ENCODE measurements around the gene EMC8. TPM values are rescaled to one million over a fixed set of nuclear protein-coding genes. Genes with fewer than 3 reads are reported as not detected.

Gene EMC8
- total and polyA plus RNA-seq, 2 experiments from 2014 or later, result 51.1 to 69.4 TPM

- Histone ChIP-seq H4K20me1 (replicated peaks; ENCODE audit: insufficient read depth) (no peaks in the 10 kb centered on the region), H3K4me3 (no peak overlapping the region), H3F3A (replicated peaks; ENCODE audit: low read depth) (no peaks in the 10 kb centered on the region), H3K4me2 (no peak overlapping the region), H3K27me3 (ENCODE audit: insufficient read depth) (no peaks in the 10 kb centered on the region), H3K9me2 (ENCODE audit: insufficient read depth) (no peaks in the 10 kb centered on the region), H3K79me2 (replicated peaks; ENCODE audit: insufficient read depth) (no peaks in the 10 kb centered on the region), H3K4me1 (ENCODE audit: insufficient read depth) (no peaks in the 10 kb centered on the region), H2AFZ (no peak overlapping the region), H3K27ac (ENCODE audit: low read depth) (no peak overlapping the region), H3K36me3 (ENCODE audit: insufficient read depth) (no peaks in the 10 kb centered on the region)
- Mint-ChIP-seq H3K27me3 (ENCODE audit: insufficient read depth, low read depth, poor library complexity) (peaks cover 14% of the 10 kb centered on the region), H3K9me3 (peaks cover 4% of the 10 kb centered on the region), H3K27ac (no peak overlapping the region), H3K4me3 (no peak overlapping the region), H3K4me1 (no peaks in the 10 kb centered on the region), H3K36me3 (ENCODE audit: low read depth) (no peaks in the 10 kb centered on the region)
- TF ChIP-seq CREB1 (CRISPR knock-in tag; IDR thresholded peaks at IDR 0.05; ENCODE audit: low read depth) (no peak), EZH2 (IDR thresholded peaks at IDR 0.05; ENCODE audit: low read depth, unreplicated experiment) (no peak), REST (IDR thresholded peaks at IDR 0.05; ENCODE audit: unreplicated experiment) (no peak), STAT1 (IDR thresholded peaks at IDR 0.05; ENCODE audit: unreplicated experiment) (no peak), POLR2AphosphoS5 (IDR thresholded peaks at IDR 0.05; ENCODE audit: low read depth) (no peak), ZNF331 (CRISPR knock-in tag; IDR thresholded peaks at IDR 0.05; ENCODE audit: low read depth) (no peak), CTCF (conservative IDR thresholded peaks at IDR 0.05; ENCODE audit: low read depth in 2 of 2) (no peak), ETS1 (IDR thresholded peaks at IDR 0.05) (no peak)
- ATAC-seq (no peak), DNase-seq (ENCODE audit: low spot score) (no peak)
Measured at GRCh38 chr16:85838876-85839585, 39.7 kb upstream of the EMC8 start.

- H3K27ac Mint-ChIP-seq, result no peak overlapping the region
- H3K4me3 Mint-ChIP-seq, result no peak overlapping the region
- Histone ChIP-seq H2AFZ (no peak overlapping the region), H3K4me1 (ENCODE audit: insufficient read depth) (no peaks in the 10 kb centered on the region), H3K36me3 (ENCODE audit: insufficient read depth) (no peaks in the 10 kb centered on the region), H3K4me3 (no peak overlapping the region), H3K9me2 (ENCODE audit: insufficient read depth) (no peaks in the 10 kb centered on the region), H3K4me2 (no peak overlapping the region), H3F3A (replicated peaks; ENCODE audit: low read depth) (no peaks in the 10 kb centered on the region), H3K27me3 (ENCODE audit: insufficient read depth) (no peaks in the 10 kb centered on the region), H3K27ac (ENCODE audit: low read depth) (no peak overlapping the region), H4K20me1 (replicated peaks; ENCODE audit: insufficient read depth) (no peaks in the 10 kb centered on the region), H3K79me2 (replicated peaks; ENCODE audit: insufficient read depth) (no peaks in the 10 kb centered on the region)
- H3K36me3 Mint-ChIP-seq (ENCODE audit: low read depth), result 0 out of 3 replicates have a peak, but pooled peaks cover under 1% of the 10 kb centered on the region
- ATAC-seq (no peak), DNase-seq (ENCODE audit: low spot score) (no peak)
- TF ChIP-seq REST (IDR thresholded peaks at IDR 0.05; ENCODE audit: unreplicated experiment), result no peak
- TF ChIP-seq ETS1 (IDR thresholded peaks at IDR 0.05), result no peak
- no peak for TF ChIP-seq JUNB (IDR thresholded peaks at IDR 0.05; ENCODE audit: unreplicated experiment)
- no peak for TF ChIP-seq CREB1 (CRISPR knock-in tag; IDR thresholded peaks at IDR 0.05; ENCODE audit: low read depth)
- peaks cover 10% of the 10 kb centered on the region for H3K9me3 Mint-ChIP-seq
- peaks cover 14% of the 10 kb centered on the region for H3K27me3 Mint-ChIP-seq (ENCODE audit: insufficient read depth, low read depth, poor library complexity)
- H3K4me1 Mint-ChIP-seq, result no peaks in the 10 kb centered on the region
Measured at GRCh38 chr16:85838381-85838780, 39.0 kb upstream of the EMC8 start.

Measured in GM23338 (cell line).